K562 (cell line): Measurements from ENCODE around the gene SRMS. TPM values are rescaled to one million over a fixed set of nuclear protein-coding genes. Genes with fewer than 3 reads are reported as not detected.

Experiments
- ATAC-seq: fragments of 200-7000 bp; cut with Tn5 transposase; 3 replicates; pipeline ENCODE4 v1.9.1; 2020; ENCODE audit warnings: moderate library complexity
- BruUV-seq: library from RNA; stranded (reverse); fragments of 400-500 nt; replicated peaks from 2 replicates; lab custom pipeline; 2021; lab: Mats Ljungman, UMichigan
- CTCF ChIA-PET: fragments of 300-600 bp; formaldehyde crosslinking; extraction: SDS; loops from one replicate; lab custom pipeline; 2021; ENCODE audit warnings: low intra/inter-chr PET ratio; lab: Yijun Ruan, JAX
- POLR2A ChIA-PET: fragments of 300-600, 350-650 bp; sonication (Branson Sonifier 250); formaldehyde crosslinking; extraction: SDS; loops from one replicate; lab custom pipeline; 2021; ENCODE audit warnings: antibody characterized with exemption, inconsistent platforms; lab: Yijun Ruan, JAX
- DNase-seq, 4 experiments: peaks; one replicate each; pipeline versions ENCODE4 v3.0.0 to v3.0.0-alpha.2; 2011 to 2018; ENCODE audit warnings: low spot score in 3 of 4, mixed read lengths in 3 of 4; ENCODE audit errors: extremely low read depth in 1 of 4
- FAIRE-seq: peaks from 2 replicates; lab custom pipeline; 2011; peaks lifted over from hg19 to GRCh38; lab: Jason Lieb, UNC
- H2AFZ ChIP-seq: 2 replicates; pipeline ENCODE4 v1.6.0; 2011; ENCODE audit warnings: low read depth, low read length, control low read depth, inconsistent platforms
- H3K27ac ChIP-seq: fragments of 200-600 bp; 3 replicates; pipeline ENCODE4 v1.8.0; 2011; ENCODE audit warnings: low read depth, mild to moderate bottlenecking, control low read depth, inconsistent platforms, low read length, moderate library complexity, mixed read lengths; ENCODE audit errors: extremely low read depth
- H3K27me3 ChIP-seq, 2 experiments: fragments of 300-600 bp in 1 of 2; 2 replicates in 1 of 2; 3 replicates in 1 of 2; pipeline versions ENCODE4 v1.6.0 to v1.8.0; 2011; ENCODE audit warnings: inconsistent platforms in 2 of 2, low read length in 2 of 2, mild to moderate bottlenecking in 1 of 2, mixed read lengths in 1 of 2, moderate library complexity in 1 of 2; ENCODE audit not compliant: control insufficient read depth in 2 of 2, insufficient read depth in 2 of 2
- H3K36me3 ChIP-seq: fragments of 300-600 bp; 3 replicates; pipeline ENCODE4 v1.8.0; 2011; ENCODE audit warnings: mild to moderate bottlenecking, low read length, inconsistent platforms; ENCODE audit not compliant: control insufficient read depth, insufficient read depth
- H3K4me1 ChIP-seq, 2 experiments: fragments of 200-600 bp in 1 of 2; replicated peaks in 1 of 2; 2 replicates in 1 of 2; 3 replicates in 1 of 2; pipeline versions ENCODE4 v1.5.1 to v1.8.0; 2011; ENCODE audit warnings: inconsistent platforms in 2 of 2, low read length in 2 of 2, mild to moderate bottlenecking in 1 of 2, mixed read lengths in 1 of 2, moderate library complexity in 1 of 2; ENCODE audit not compliant: control insufficient read depth in 2 of 2, insufficient read depth in 2 of 2
- H3K4me2 ChIP-seq: 2 replicates; pipeline ENCODE4 v1.6.1; 2011; ENCODE audit warnings: low read length, control low read depth, inconsistent platforms, mixed read lengths; ENCODE audit not compliant: insufficient read depth
- H3K4me3 ChIP-seq: fragments of 200-600 bp; sonication (generic), shearing (Covaris generic); 2 replicates; pipeline ENCODE4 v1.5.1; 2016; ENCODE audit warnings: control low read depth, inconsistent platforms
- H3K79me2 ChIP-seq: fragments of 200-600 bp; 3 replicates; pipeline ENCODE4 v1.8.0; 2011; ENCODE audit warnings: low read length, inconsistent platforms; ENCODE audit not compliant: control insufficient read depth, insufficient read depth
- H3K9ac ChIP-seq, 2 experiments: 2 replicates each; pipeline versions ENCODE4 v1.6.0 to v1.6.1; 2011; ENCODE audit warnings: low read depth in 2 of 2, low read length in 2 of 2, control low read depth in 1 of 2, inconsistent platforms in 1 of 2, mild to moderate bottlenecking in 1 of 2, mixed read lengths in 1 of 2; ENCODE audit not compliant: insufficient read depth in 1 of 2
- H3K9me1 ChIP-seq: one replicate; pipeline ENCODE4 v1.6.0; 2011; ENCODE audit warnings: inconsistent platforms, mild to moderate bottlenecking, low read length, moderate library complexity; ENCODE audit not compliant: control insufficient read depth, insufficient read depth
- H3K9me3 ChIP-seq: replicated peaks from 2 replicates; pipeline ENCODE4 v1.5.1; 2011; ENCODE audit warnings: low read depth, low read length, inconsistent platforms; ENCODE audit not compliant: control insufficient read depth, insufficient read depth
- H4K20me1 ChIP-seq: replicated peaks from 2 replicates; pipeline ENCODE4 v1.6.1; 2011; ENCODE audit warnings: low read length, inconsistent platforms, mixed read lengths; ENCODE audit not compliant: control insufficient read depth, insufficient read depth
- CHCHD3 ChIP-seq: fragments of 250-450 bp; sonication (Bioruptor Pico); IDR thresholded peaks from 2 replicates; pipeline ENCODE4 v2.1.2; 2022; ENCODE audit warnings: mild to moderate bottlenecking
- EP300 ChIP-seq: IDR thresholded peaks from 2 replicates; pipeline ENCODE4 v1.6.1; 2012; ENCODE audit warnings: low read length, improper control_type of control experiment
- NCOA4 ChIP-seq: fragments of 450-650 bp; IDR thresholded peaks from 2 replicates; pipeline ENCODE4 v1.6.1; 2018; ENCODE audit warnings: mild to moderate bottlenecking; ENCODE audit not compliant: partially characterized antibody
- NONO ChIP-seq, 2 experiments: fragments of 200-400 bp in 1 of 2; fragments of 450-650 bp in 1 of 2; formaldehyde crosslinking in 1 of 2; IDR thresholded peaks; 2 replicates each; pipeline ENCODE4 v1.6.1; 2017; ENCODE audit warnings: low read depth in 2 of 2, mild to moderate bottlenecking in 2 of 2, moderate library complexity in 2 of 2, low read length in 1 of 2
- PTTG1 ChIP-seq: fragments of 450-650 bp; IDR thresholded peaks from 2 replicates; pipeline ENCODE4 v1.6.1; 2016; ENCODE audit warnings: low read depth, mild to moderate bottlenecking, missing genetic modification characterization, missing compliant biosample characterization
- SAP30 ChIP-seq: fragments of 200-600 bp; sonication (generic); IDR thresholded peaks from 2 replicates; pipeline ENCODE4 v1.6.1; 2012; ENCODE audit warnings: borderline replicate concordance, low read depth, mild to moderate bottlenecking, moderate library complexity, low read length, control low read depth, inconsistent platforms; ENCODE audit not compliant: insufficient read depth, poor library complexity, severe bottlenecking
- TSC22D4 ChIP-seq: fragments of 450-650 bp; IDR thresholded peaks from 2 replicates; pipeline ENCODE4 v1.6.1; 2016; ENCODE audit warnings: missing genetic modification characterization, missing biosample characterization, control low read depth
- ZBTB1 ChIP-seq: sonication (generic); formaldehyde crosslinking; IDR thresholded peaks from 2 replicates; pipeline ENCODE4 v1.8.1; 2023; ENCODE audit warnings: missing genetic modification reagents, low read depth, mild to moderate bottlenecking, borderline replicate concordance
- ZBTB8A ChIP-seq: fragments of 450-650 bp; IDR thresholded peaks from 2 replicates; pipeline ENCODE4 v1.6.1; 2018; ENCODE audit warnings: mild to moderate bottlenecking, moderate library complexity; ENCODE audit not compliant: partially characterized antibody
- ZC3H11A ChIP-seq: IDR thresholded peaks from 2 replicates; pipeline ENCODE4 v1.6.1; 2012; ENCODE audit warnings: low read depth, low read length, improper control_type of control experiment
- ZNF134 ChIP-seq: fragments of 250-450 bp; sonication (Bioruptor Pico); conservative IDR thresholded peaks from 2 replicates; pipeline ENCODE4 v1.4.0; 2020
- ZNF282 ChIP-seq: sonication (generic); formaldehyde crosslinking; IDR thresholded peaks from 2 replicates; pipeline ENCODE4 v1.8.1; 2023; ENCODE audit warnings: missing genetic modification reagents
- WGBS: fragments of 100-300 bp; shearing (Covaris generic); methylation state at CpG from one replicate; pipeline ENCODE4 v1.1.6; 2016; ENCODE audit warnings: low coverage, mixed read lengths; ENCODE audit not compliant: insufficient coverage; ENCODE audit errors: missing lambda C conversion rate; 5-methylcytosine and 5-hydroxymethylcytosine counted together
- in situ Hi-C: fragments of 300-500 bp; cut with MboI; formaldehyde crosslinking; loops from 4 replicates; pipeline ENCODE4 v1.15.0; 2018; ENCODE audit warnings: inconsistent platforms, mixed read lengths
- intact Hi-C: fragments of 100-400 bp; cut with micrococcal nuclease; formaldehyde crosslinking; loops from 2 replicates; pipeline ENCODE4 v1.14.2; 2022
- polyA plus RNA-seq, 8 experiments: library from polyadenylated mRNA; depleted of rRNA in 4 of 8; stranded (reverse) in 5 of 8; unstranded in 3 of 8; fragments of >200 nt; fragmentation: Nextera tagmentation in 2 of 8; fragmentation: Illumina TruSeq in 1 of 8; extraction: Ambion mirVana in 2 of 8; extraction: Trizol in 1 of 8; gene quantifications; 2 replicates each; pipeline versions ENCODE4 v1.2.1 to v1.2.3, GENCODE V29; 2011 to 2014; ENCODE audit warnings: inconsistent platforms in 1 of 8, missing spikeins in 1 of 8
- total RNA-seq, 7 experiments: library from RNA; depleted of rRNA in 6 of 7; stranded (reverse); fragments of >200 nt in 6 of 7; fragmentation: Illumina TruSeq in 2 of 7; extraction: Trizol in 2 of 7; gene quantifications; 2 replicates each; pipeline versions ENCODE4 v1.2.1 to v1.2.3, GENCODE V29; 2011 to 2021; ENCODE audit warnings: low replicate concordance in 1 of 7
- TF ChIP-seq, protein P1 (sequence below): fragments of 250-450 bp; sonication (Bioruptor Pico); IDR thresholded peaks from 2 replicates; pipeline ENCODE4 v1.4.0; 2020; ENCODE audit warnings: mild to moderate bottlenecking, moderate library complexity
- TF ChIP-seq, protein P2 (sequence below): fragments of 450-650 bp; IDR thresholded peaks from 2 replicates; pipeline ENCODE4 v1.6.1; 2016; ENCODE audit warnings: borderline replicate concordance

The SRMS gene
- total and polyA plus RNA-seq, 9 of the 15 experiments (the other 6 are each of a cell fraction or from before 2014, with no cell fraction given), result 0.07 TPM; not detected in 8

DNA sequence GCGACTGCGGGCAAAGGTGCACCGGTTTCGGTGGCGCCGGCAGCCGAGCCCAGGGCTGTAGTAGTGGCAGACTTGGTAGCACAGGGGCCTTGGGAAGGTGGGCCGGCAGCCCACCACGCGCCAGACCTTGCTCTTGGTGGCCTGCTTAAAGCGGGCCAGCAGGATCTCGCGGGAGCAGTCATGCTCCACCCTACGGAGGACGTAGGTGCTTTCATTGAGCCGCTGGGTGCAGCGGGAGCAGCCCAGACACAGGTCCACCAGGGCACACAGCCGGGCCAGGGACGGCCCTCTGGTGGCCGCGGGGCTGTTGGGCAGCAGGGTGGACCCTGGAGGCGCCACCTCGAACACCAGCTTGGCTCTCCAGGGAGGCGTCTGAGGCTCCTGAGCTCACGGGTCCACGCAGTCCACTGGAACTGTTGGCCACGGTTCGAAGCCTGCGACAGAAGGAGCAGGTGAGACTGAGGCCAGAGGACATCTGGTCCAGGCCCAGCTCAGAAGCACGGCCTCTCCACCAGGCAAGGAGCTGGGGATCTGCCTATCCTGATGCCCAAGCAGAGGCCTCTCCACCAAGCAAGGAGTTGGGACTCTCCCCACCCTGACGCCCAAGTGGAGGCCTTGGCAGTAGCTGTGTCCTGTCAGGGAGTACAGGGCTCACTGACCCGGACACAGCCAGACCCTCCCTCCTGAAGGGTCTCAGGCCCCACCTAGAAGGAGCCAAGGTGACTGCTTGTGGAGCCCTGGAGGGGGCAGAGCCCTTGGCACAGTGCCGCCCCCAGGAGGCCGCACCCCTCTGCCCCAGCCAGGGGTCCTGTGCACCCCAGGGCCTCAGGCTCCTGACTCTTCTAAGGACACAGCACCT lies 25.5 kb upstream of the SRMS start:
- no peak overlapping the region for H2AFZ ChIP-seq
- ATAC-seq (peak; percentile 4; the same call in 1 of the 3 replicates), DNase-seq (peak in 2 of 4 experiments; percentile 34 to 49), FAIRE-seq (no peak)
- CTCF ChIA-PET, result no interaction called here
- POLR2A ChIA-PET, result interaction anchor here (0.6 to 1.2 kb wide), 2 partner anchors 8 to 16 kb away, joined by 3 read pairs; no protein-coding TSS in a partner anchor
- intact Hi-C loops, result no loop called here
- H3K36me3 ChIP-seq, result no peaks in the 10 kb centered on the region
- 80% methylated on average over 31 of the region's 34 CpGs for WGBS
- in situ Hi-C loops, result no loop called here
- peaks cover 3% of the 10 kb centered on the region; the same call in 1 of the 2 replicates for H4K20me1 ChIP-seq
- H3K4me3 ChIP-seq, result peak overlapping the region; percentile 58
- peaks cover 4 to 68% of the 10 kb centered on the region in 2 experiments; a peak in 4 of 5 replicates for H3K4me1 ChIP-seq
- no peaks in the 10 kb centered on the region for H3K27me3 ChIP-seq
- no peaks in the 10 kb centered on the region for H3K79me2 ChIP-seq
- H3K9me3 ChIP-seq, result no peaks in the 10 kb centered on the region
- H3K9me1 ChIP-seq, result peaks cover 3% of the 10 kb centered on the region
- no TSS peak for BruUV-seq
- H3K9ac ChIP-seq, result peak overlapping the region; percentile 64 to 95; a peak in 3 of 4 replicates
- no peak overlapping the region; the same call in 2 of the 3 replicates for H3K27ac ChIP-seq
- peak overlapping the region; percentile 81 for H3K4me2 ChIP-seq
- TF ChIP-seq CHCHD3 (CRISPR knock-in tag) (no peak), EP300 (no peak), ZC3H11A (no peak), PTTG1 (tag) (no peak), SAP30 (no peak), NCOA4 (no peak), NONO (IDR thresholded peaks at IDR 0.05; ENCODE audit: low read depth in 2 of 2, low read length in 1 of 2) (no peak), ZBTB1 (no peak), TSC22D4 (no peak), ZNF282 (no peak), ZBTB8A (no peak), ZNF134 (CRISPR knock-in tag) (no peak)
- TF ChIP-seq, protein P1, sequence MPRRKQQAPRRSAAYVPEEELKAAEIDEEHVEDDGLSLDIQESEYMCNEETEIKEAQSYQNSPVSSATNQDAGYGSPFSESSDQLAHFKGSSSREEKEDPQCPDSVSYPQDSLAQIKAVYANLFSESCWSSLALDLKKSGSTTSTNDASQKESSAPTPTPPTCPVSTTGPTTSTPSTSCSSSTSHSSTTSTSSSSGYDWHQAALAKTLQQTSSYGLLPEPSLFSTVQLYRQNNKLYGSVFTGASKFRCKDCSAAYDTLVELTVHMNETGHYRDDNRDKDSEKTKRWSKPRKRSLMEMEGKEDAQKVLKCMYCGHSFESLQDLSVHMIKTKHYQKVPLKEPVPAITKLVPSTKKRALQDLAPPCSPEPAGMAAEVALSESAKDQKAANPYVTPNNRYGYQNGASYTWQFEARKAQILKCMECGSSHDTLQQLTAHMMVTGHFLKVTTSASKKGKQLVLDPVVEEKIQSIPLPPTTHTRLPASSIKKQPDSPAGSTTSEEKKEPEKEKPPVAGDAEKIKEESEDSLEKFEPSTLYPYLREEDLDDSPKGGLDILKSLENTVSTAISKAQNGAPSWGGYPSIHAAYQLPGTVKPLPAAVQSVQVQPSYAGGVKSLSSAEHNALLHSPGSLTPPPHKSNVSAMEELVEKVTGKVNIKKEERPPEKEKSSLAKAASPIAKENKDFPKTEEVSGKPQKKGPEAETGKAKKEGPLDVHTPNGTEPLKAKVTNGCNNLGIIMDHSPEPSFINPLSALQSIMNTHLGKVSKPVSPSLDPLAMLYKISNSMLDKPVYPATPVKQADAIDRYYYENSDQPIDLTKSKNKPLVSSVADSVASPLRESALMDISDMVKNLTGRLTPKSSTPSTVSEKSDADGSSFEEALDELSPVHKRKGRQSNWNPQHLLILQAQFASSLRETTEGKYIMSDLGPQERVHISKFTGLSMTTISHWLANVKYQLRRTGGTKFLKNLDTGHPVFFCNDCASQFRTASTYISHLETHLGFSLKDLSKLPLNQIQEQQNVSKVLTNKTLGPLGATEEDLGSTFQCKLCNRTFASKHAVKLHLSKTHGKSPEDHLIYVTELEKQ (CRISPR knock-in tag), result no peak
- TF ChIP-seq, protein P2, sequence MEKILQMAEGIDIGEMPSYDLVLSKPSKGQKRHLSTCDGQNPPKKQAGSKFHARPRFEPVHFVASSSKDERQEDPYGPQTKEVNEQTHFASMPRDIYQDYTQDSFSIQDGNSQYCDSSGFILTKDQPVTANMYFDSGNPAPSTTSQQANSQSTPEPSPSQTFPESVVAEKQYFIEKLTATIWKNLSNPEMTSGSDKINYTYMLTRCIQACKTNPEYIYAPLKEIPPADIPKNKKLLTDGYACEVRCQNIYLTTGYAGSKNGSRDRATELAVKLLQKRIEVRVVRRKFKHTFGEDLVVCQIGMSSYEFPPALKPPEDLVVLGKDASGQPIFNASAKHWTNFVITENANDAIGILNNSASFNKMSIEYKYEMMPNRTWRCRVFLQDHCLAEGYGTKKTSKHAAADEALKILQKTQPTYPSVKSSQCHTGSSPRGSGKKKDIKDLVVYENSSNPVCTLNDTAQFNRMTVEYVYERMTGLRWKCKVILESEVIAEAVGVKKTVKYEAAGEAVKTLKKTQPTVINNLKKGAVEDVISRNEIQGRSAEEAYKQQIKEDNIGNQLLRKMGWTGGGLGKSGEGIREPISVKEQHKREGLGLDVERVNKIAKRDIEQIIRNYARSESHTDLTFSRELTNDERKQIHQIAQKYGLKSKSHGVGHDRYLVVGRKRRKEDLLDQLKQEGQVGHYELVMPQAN, result no peak
